WTC11 (cell line): ENCODE measurements around the gene CHTF8.

Experiments used
- ATF2 ChIP-seq: sonication (generic); formaldehyde crosslinking; IDR thresholded peaks from 2 replicates; pipeline ENCODE4 v1.8.1; 2022; ENCODE audit warnings: low read depth, missing genetic modification reagents, borderline replicate concordance
- CREB1 ChIP-seq: sonication (generic); formaldehyde crosslinking; IDR thresholded peaks from 2 replicates; pipeline ENCODE4 v1.8.0; 2023; ENCODE audit warnings: mild to moderate bottlenecking, missing genetic modification reagents
- CTCF ChIP-seq: fragments of 200-600 bp; IDR thresholded peaks from 2 replicates; pipeline ENCODE4 v1.8.0; 2022; ENCODE audit warnings: antibody characterized with exemption
- ELF4 ChIP-seq: sonication (generic); formaldehyde crosslinking; IDR thresholded peaks from 2 replicates; pipeline ENCODE4 v1.8.1; 2022; ENCODE audit warnings: low read depth, mild to moderate bottlenecking, moderate library complexity, missing genetic modification reagents
- FOXK1 ChIP-seq: sonication (generic); formaldehyde crosslinking; IDR thresholded peaks from 2 replicates; pipeline ENCODE4 v1.8.0; 2022; ENCODE audit warnings: mild to moderate bottlenecking, moderate library complexity, missing genetic modification reagents
- JUN ChIP-seq: sonication (generic); formaldehyde crosslinking; IDR thresholded peaks from 2 replicates; pipeline ENCODE4 v1.8.0; 2023; ENCODE audit warnings: mild to moderate bottlenecking, missing genetic modification reagents
- MAX ChIP-seq: sonication (generic); formaldehyde crosslinking; IDR thresholded peaks from 2 replicates; pipeline ENCODE4 v1.8.0; 2022; ENCODE audit warnings: mild to moderate bottlenecking, missing genetic modification reagents
- NR3C1 ChIP-seq: sonication (generic); formaldehyde crosslinking; conservative IDR thresholded peaks from 2 replicates; pipeline ENCODE4 v1.8.1; 2023; ENCODE audit warnings: low read depth, mild to moderate bottlenecking, missing genetic modification reagents
- OVOL2 ChIP-seq: fragments of 250-450 bp; sonication (Bioruptor Pico); IDR thresholded peaks from 2 replicates; pipeline ENCODE4 v1.9.0; 2021; ENCODE audit warnings: mild to moderate bottlenecking, borderline replicate concordance
- PRDM15 ChIP-seq: sonication (generic); formaldehyde crosslinking; IDR thresholded peaks from 2 replicates; pipeline ENCODE4 v1.8.0; 2022; ENCODE audit warnings: missing genetic modification reagents
- SMAD3 ChIP-seq: sonication (generic); formaldehyde crosslinking; IDR thresholded peaks from 2 replicates; pipeline ENCODE4 v1.8.0; 2022; ENCODE audit warnings: missing genetic modification reagents, mild to moderate bottlenecking, borderline replicate concordance
- SP1 ChIP-seq: sonication (generic); formaldehyde crosslinking; conservative IDR thresholded peaks from 2 replicates; pipeline ENCODE4 v1.8.1; 2022; ENCODE audit warnings: missing genetic modification reagents
- USF2 ChIP-seq: sonication (generic); formaldehyde crosslinking; IDR thresholded peaks from 2 replicates; pipeline ENCODE4 v1.8.1; 2023; ENCODE audit warnings: mild to moderate bottlenecking, missing genetic modification reagents, moderate library complexity
- ZNF263 ChIP-seq: sonication (generic); formaldehyde crosslinking; IDR thresholded peaks from 2 replicates; pipeline ENCODE4 v1.8.1; 2022; ENCODE audit warnings: low read depth, mild to moderate bottlenecking, moderate library complexity, missing genetic modification reagents

GRCh38 chr16:69077251-69077650 lies 55.1 kb downstream of the CHTF8 start:
- TF ChIP-seq ELF4 (CRISPR knock-in tag) (no peak), NR3C1 (CRISPR knock-in tag) (no peak), MAX (CRISPR knock-in tag) (no peak), OVOL2 (CRISPR knock-in tag) (no peak), CREB1 (CRISPR knock-in tag) (no peak), USF2 (CRISPR knock-in tag) (no peak), CTCF (no peak), FOXK1 (no peak), JUN (CRISPR knock-in tag) (no peak), ATF2 (CRISPR knock-in tag) (no peak), ZNF263 (CRISPR knock-in tag) (no peak), SMAD3 (CRISPR knock-in tag) (no peak), PRDM15 (CRISPR knock-in tag) (no peak), SP1 (no peak)
